ENCODE data around the gene RAC3. TPM values are rescaled to one million over a fixed set of nuclear protein-coding genes. Genes with fewer than 3 reads are reported as not detected.

Gene RAC3
- total and polyA plus RNA-seq, 8 donors: 0.97 to 12.6 (median 2.5) TPM

- Histone ChIP-seq H3K27ac (no peak overlapping the region), H3K4me1 (no peaks in the 10 kb centered on the region), H3K4me3 (no peak overlapping the region), H3K36me3 (no peaks in the 10 kb centered on the region), H3K27me3 (no peaks in the 10 kb centered on the region), H3K9me3 (no peaks in the 10 kb centered on the region)
- WGBS, 2 donors: 93% methylated on average over 38 to 39 of the region's 39 CpGs
- DNase-seq (no peak), ATAC-seq (no peak), FAIRE-seq (no peak)
- intact Hi-C loops (cut with DNase I): loop anchor here in 1 of 3 donors (10.0 kb wide), 1 partner anchor 56 kb away; no protein-coding TSS in a partner anchor
- TF ChIP-seq CTCF (IDR thresholded peaks at IDR 0.05): no peak
Measured at GRCh38 chr17:82010575-82011525, 20.6 kb upstream of the RAC3 start.

GRCh38 chr17:82011617-82012187, 19.8 kb upstream of the RAC3 start:
- ATAC-seq (no peak), FAIRE-seq (no peak), DNase-seq (no peak)
- H3K9me3 ChIP-seq: no peaks in the 10 kb centered on the region
- TF ChIP-seq CTCF (IDR thresholded peaks at IDR 0.05): no peak
- H3K4me1 ChIP-seq: no peaks in the 10 kb centered on the region
- intact Hi-C loops (cut with DNase I): loop anchor here in 1 of 3 donors (10.0 kb wide), 1 partner anchor 57 kb away; no protein-coding TSS in a partner anchor
- H3K36me3 ChIP-seq: no peaks in the 10 kb centered on the region
- no peak overlapping the region for H3K4me3 ChIP-seq
- no peak overlapping the region for H3K27ac ChIP-seq
- WGBS, 2 donors: 95 to 96% methylated on average over 17 to 19 of the region's 19 CpGs
- H3K27me3 ChIP-seq: no peaks in the 10 kb centered on the region

GRCh38 chr17:82012261-82012639, 19.2 kb upstream of the RAC3 start:
- Histone ChIP-seq H3K4me1 (no peaks in the 10 kb centered on the region), H3K4me3 (no peak overlapping the region), H3K36me3 (no peaks in the 10 kb centered on the region), H3K9me3 (no peaks in the 10 kb centered on the region), H3K27ac (no peak overlapping the region), H3K27me3 (no peaks in the 10 kb centered on the region)
- no peak for TF ChIP-seq CTCF (IDR thresholded peaks at IDR 0.05)
- 86 to 91% methylated on average over 13 to 20 of the region's 20 CpGs for WGBS, 2 donors
- FAIRE-seq: no peak
- intact Hi-C loops (cut with DNase I): loop anchor here in 1 of 3 donors (10.0 kb wide), 1 partner anchor 57 kb away; no protein-coding TSS in a partner anchor
- ATAC-seq: no peak
- DNase-seq: no peak

GRCh38 chr17:82012640-82013295, 18.7 kb upstream of the RAC3 start:
- Histone ChIP-seq H3K36me3 (no peaks in the 10 kb centered on the region), H3K9me3 (no peaks in the 10 kb centered on the region), H3K4me1 (no peaks in the 10 kb centered on the region), H3K27me3 (no peaks in the 10 kb centered on the region), H3K4me3 (no peak overlapping the region), H3K27ac (no peak overlapping the region)
- 93% methylated on average over 19 of the region's 19 CpGs for WGBS, 2 donors
- intact Hi-C loops (cut with DNase I): loop anchor here in 1 of 3 donors (10.0 kb wide), 1 partner anchor 58 kb away; no protein-coding TSS in a partner anchor
- ATAC-seq (no peak), FAIRE-seq (no peak), DNase-seq (no peak)
- TF ChIP-seq CTCF (IDR thresholded peaks at IDR 0.05): no peak

Data from pancreas (tissue), 10 donors.